HCT116 (cell line): Measurements from ENCODE around the gene SLC66A1. TPM values are rescaled to one million over a fixed set of nuclear protein-coding genes. Genes with fewer than 3 reads are reported as not detected.

Source experiments
- ATAC-seq: fragments of 200-7000 bp; cut with Tn5 transposase; 2 replicates; pipeline ENCODE4 v1.9.1; 2020; ENCODE audit warnings: mild to moderate bottlenecking, moderate library complexity
- BruUV-seq: library from RNA; stranded (reverse); fragments of 400-500 nt; replicated peaks from 2 replicates; lab custom pipeline; 2021; lab: Mats Ljungman, UMichigan
- CTCF ChIA-PET: fragments of 300-600 bp; sonication (Branson Sonifier 250); formaldehyde crosslinking; loops from one replicate; lab custom pipeline; 2021; ENCODE audit warnings: antibody characterized with exemption; lab: Charles Lee
- POLR2A ChIA-PET: fragments of 300-600, 350-600 bp; sonication (Branson Sonifier 250); formaldehyde crosslinking; loops from one replicate; lab custom pipeline; 2021; ENCODE audit warnings: antibody characterized with exemption; lab: Charles Lee
- RAD21 ChIA-PET, 2 experiments: fragments of 300-600 bp; sonication (Branson Sonifier 250); formaldehyde crosslinking; loops; one replicate each; lab custom pipeline; 2023; ENCODE audit warnings: low total read pairs in 2 of 2; ENCODE audit not compliant: uncharacterized antibody in 2 of 2, unreplicated experiment in 2 of 2, low non-redundant PET in 1 of 2; lab: Charles Lee
- DNase-seq: peaks from one replicate; pipeline ENCODE4 v3.0.0-alpha.2; 2010; ENCODE audit warnings: low read depth, low spot score
- H2AFZ ChIP-seq: fragments of 200-600 bp; shearing (Covaris generic), sonication (generic); 2 replicates; pipeline ENCODE4 v1.6.1; 2017; ENCODE audit warnings: low read depth, mixed run types, mixed read lengths, antibody characterized with exemption, low read length; ENCODE audit not compliant: poor library complexity, severe bottlenecking
- H3K27ac ChIP-seq: 2 replicates; pipeline ENCODE4 v1.5.1; 2012; ENCODE audit warnings: low read depth, low read length
- H3K27me3 ChIP-seq: fragments of 200-600 bp; sonication (generic); 2 replicates; pipeline ENCODE4 v1.6.1; 2016; ENCODE audit warnings: mixed run types, low read length, mixed read lengths; ENCODE audit not compliant: insufficient read depth
- H3K36me3 ChIP-seq, 2 experiments: fragments of 200-500 bp in 1 of 2; fragments of 200-600 bp in 1 of 2; sonication (Bioruptor generic) in 1 of 2; sonication (generic) in 1 of 2; 2 replicates each; pipeline versions ENCODE4 v1.5.1 to v1.6.1; 2014 to 2016; ENCODE audit warnings: low read length in 2 of 2, inconsistent platforms in 1 of 2, mixed read lengths in 1 of 2, mixed run types in 1 of 2; ENCODE audit not compliant: insufficient read depth in 2 of 2, control insufficient read depth in 1 of 2
- H3K4me1 ChIP-seq, 2 experiments: fragments of 200-600 bp in 1 of 2; sonication (generic) in 1 of 2; 2 replicates each; pipeline versions ENCODE4 v1.5.1 to v1.6.1; 2012 to 2017; ENCODE audit warnings: low read length in 2 of 2, inconsistent platforms in 1 of 2, mild to moderate bottlenecking in 1 of 2, mixed read lengths in 1 of 2, mixed run types in 1 of 2, moderate library complexity in 1 of 2; ENCODE audit not compliant: insufficient read depth in 2 of 2, control insufficient read depth in 1 of 2
- H3K4me2 ChIP-seq: fragments of 200-600 bp; sonication (generic); 2 replicates; pipeline ENCODE4 v1.6.1; 2017; ENCODE audit warnings: mixed run types, low read length, mixed read lengths
- H3K4me3 ChIP-seq, 2 experiments: fragments of 200-600 bp in 1 of 2; sonication (generic) in 1 of 2; replicated peaks in 1 of 2; 2 replicates each; pipeline ENCODE4 v1.5.1; 2011 to 2016; ENCODE audit warnings: low read length in 2 of 2, control low read depth in 1 of 2, low read depth in 1 of 2, mild to moderate bottlenecking in 1 of 2, mixed read lengths in 1 of 2, mixed run types in 1 of 2
- H3K79me2 ChIP-seq: fragments of 200-600 bp; sonication (generic); 2 replicates; pipeline ENCODE4 v1.6.1; 2017; ENCODE audit warnings: mild to moderate bottlenecking, mixed run types, low read length, moderate library complexity, mixed read lengths; ENCODE audit not compliant: insufficient read depth
- H3K9ac ChIP-seq: fragments of 200-600 bp; sonication (generic); 2 replicates; pipeline ENCODE4 v1.6.1; 2016; ENCODE audit warnings: low read length, mixed read lengths
- H3K9me2 ChIP-seq: fragments of 200-600 bp; sonication (generic), shearing (Covaris generic); 2 replicates; pipeline ENCODE4 v1.6.1; 2017; ENCODE audit warnings: mixed run types, mild to moderate bottlenecking, moderate library complexity; ENCODE audit not compliant: insufficient read depth
- H3K9me3 ChIP-seq, 2 experiments: fragments of 200-500 bp in 1 of 2; fragments of 200-600 bp in 1 of 2; sonication (Bioruptor generic) in 1 of 2; sonication (generic) in 1 of 2; 2 replicates each; pipeline ENCODE4 v1.6.1; 2014 to 2017; ENCODE audit warnings: low read length in 2 of 2, mixed read lengths in 2 of 2, inconsistent platforms in 1 of 2, low read depth in 1 of 2, mild to moderate bottlenecking in 1 of 2, mixed run types in 1 of 2, moderate library complexity in 1 of 2; ENCODE audit not compliant: control insufficient read depth in 1 of 2, insufficient read depth in 1 of 2
- H4K20me1 ChIP-seq: fragments of 200-600 bp; sonication (generic), shearing (Covaris generic); 2 replicates; pipeline ENCODE4 v1.6.1; 2017; ENCODE audit warnings: mixed run types, mild to moderate bottlenecking, moderate library complexity; ENCODE audit not compliant: insufficient read depth
- CEBPB ChIP-seq: IDR thresholded peaks from 2 replicates; pipeline ENCODE4 v1.6.1; 2012; ENCODE audit warnings: low read depth
- CTCF ChIP-seq, 3 experiments: fragments of 200-600 bp in 1 of 3; sonication (generic) in 1 of 3; IDR thresholded peaks in 2 of 3; conservative IDR thresholded peaks in 1 of 3; 2 replicates each; pipeline ENCODE4 v1.5.1; 2012 to 2017; ENCODE audit warnings: low read depth in 2 of 3, low read length in 2 of 3, antibody characterized with exemption in 1 of 3, borderline replicate concordance in 1 of 3, control low read depth in 1 of 3, mild to moderate bottlenecking in 1 of 3, mixed read lengths in 1 of 3, mixed run types in 1 of 3, moderate library complexity in 1 of 3; ENCODE audit not compliant: insufficient read depth in 1 of 3
- ELF1 ChIP-seq: IDR thresholded peaks from 2 replicates; pipeline ENCODE4 v1.6.1; 2012; ENCODE audit warnings: low read depth, borderline replicate concordance
- EZH2 ChIP-seq: fragments of 200-600 bp; sonication (generic); IDR thresholded peaks from 2 replicates; pipeline ENCODE4 v1.6.1; 2017; ENCODE audit warnings: antibody characterized with exemption, mixed run types
- EZH2phosphoT487 ChIP-seq: fragments of 200-600 bp; IDR thresholded peaks from 2 replicates; pipeline ENCODE4 v1.6.1; 2018; ENCODE audit warnings: antibody characterized with exemption, borderline replicate concordance
- JUND ChIP-seq: IDR thresholded peaks from 2 replicates; pipeline ENCODE4 v1.6.1; 2012
- MAX ChIP-seq: IDR thresholded peaks from 2 replicates; pipeline ENCODE4 v1.6.1; 2012
- POLR2AphosphoS5 ChIP-seq: IDR thresholded peaks from 2 replicates; pipeline ENCODE4 v1.6.1; 2011; ENCODE audit warnings: mild to moderate bottlenecking, low read depth, low read length, moderate library complexity
- RAD21 ChIP-seq: IDR thresholded peaks from 2 replicates; pipeline ENCODE4 v1.6.1; 2012; ENCODE audit warnings: low read depth, mild to moderate bottlenecking
- REST ChIP-seq: IDR thresholded peaks from 2 replicates; pipeline ENCODE4 v1.6.1; 2012; ENCODE audit warnings: low read depth
- SRF ChIP-seq: IDR thresholded peaks from 2 replicates; pipeline ENCODE4 v1.6.1; 2012; ENCODE audit warnings: low read depth
- TCF7L2 ChIP-seq: IDR thresholded peaks from 2 replicates; pipeline ENCODE4 v1.7.0; 2011; ENCODE audit warnings: borderline replicate concordance, inconsistent platforms; ENCODE audit not compliant: insufficient read depth, insufficient read length; ENCODE audit errors: extremely low read depth
- ZBTB33 ChIP-seq: IDR thresholded peaks from 2 replicates; pipeline ENCODE4 v1.6.1; 2011; ENCODE audit warnings: mild to moderate bottlenecking, low read length, moderate library complexity; ENCODE audit not compliant: insufficient replicate concordance; ENCODE audit errors: extremely low read depth
- ZFX ChIP-seq: fragments of 450-650 bp; IDR thresholded peaks from 2 replicates; pipeline ENCODE4 v1.6.1; 2017
- intact Hi-C: fragments of 100-400 bp; cut with micrococcal nuclease; formaldehyde crosslinking; loops from 2 replicates; pipeline ENCODE4 v1.10.0; 2022
- total RNA-seq: library from RNA; stranded (reverse); gene quantifications from one replicate; pipeline ENCODE4 v1.2.1, GENCODE V29; 2021; ENCODE audit not compliant: unreplicated experiment

SLC66A1 gene
- total RNA-seq, 1 experiment from 2014 or later: 11.1 TPM

- H3K9ac ChIP-seq: no peak overlapping the region
- no peaks in the 10 kb centered on the region for H4K20me1 ChIP-seq
- ChIA-PET CTCF (no interaction called here), POLR2A (no interaction called here), RAD21 (no interaction called here)
- no peak overlapping the region for H3K4me3 ChIP-seq
- no peak overlapping the region for H3K27ac ChIP-seq
- H3K4me1 ChIP-seq: no peaks in the 10 kb centered on the region
- ATAC-seq (no peak), DNase-seq (no peak)
- H3K9me3 ChIP-seq: no peaks in the 10 kb centered on the region
- intact Hi-C loops: no loop called here
- peaks cover 4% of the 10 kb centered on the region; the same call in 1 of the 2 replicates for H3K79me2 ChIP-seq
- H2AFZ ChIP-seq: no peak overlapping the region
- no TSS peak for BruUV-seq
- TF ChIP-seq SRF: no peak
- TF ChIP-seq POLR2AphosphoS5: no peak
- no peak for TF ChIP-seq REST
- no peak for TF ChIP-seq ELF1
- TF ChIP-seq JUND: no peak
- TF ChIP-seq CEBPB: no peak
- no peak for TF ChIP-seq EZH2
- no peak for TF ChIP-seq EZH2phosphoT487
- no peak for TF ChIP-seq TCF7L2
- TF ChIP-seq MAX: no peak
- no peak for TF ChIP-seq CTCF (IDR thresholded peaks at IDR 0.05 in 2 of 3, conservative IDR thresholded peaks at IDR 0.05 in 1 of 3; ENCODE audit: borderline replicate concordance in 1 of 3, insufficient read depth in 1 of 3, low read depth in 2 of 3, low read length in 2 of 3)
- no peak for TF ChIP-seq ZBTB33
- no peak for TF ChIP-seq ZFX
- TF ChIP-seq RAD21: no peak
- no peaks in the 10 kb centered on the region for H3K9me2 ChIP-seq
- H3K36me3 ChIP-seq: no peaks in the 10 kb centered on the region; a peak in 1 of 4 replicates
- H3K4me2 ChIP-seq: no peak overlapping the region
- no peaks in the 10 kb centered on the region for H3K27me3 ChIP-seq
These were observed 57.4 kb downstream of the SLC66A1 start for GRCh38 chr1:19369396-19370090.
